ENCODE results near the gene SH2D3C.

The SH2D3C gene

GRCh38 chr9:127755061-127756060 is 23.1 kb downstream of the SH2D3C start:
- H3K36me3 ChIP-seq: no peaks in the 10 kb centered on the region
- TF ChIP-seq, protein P1, sequence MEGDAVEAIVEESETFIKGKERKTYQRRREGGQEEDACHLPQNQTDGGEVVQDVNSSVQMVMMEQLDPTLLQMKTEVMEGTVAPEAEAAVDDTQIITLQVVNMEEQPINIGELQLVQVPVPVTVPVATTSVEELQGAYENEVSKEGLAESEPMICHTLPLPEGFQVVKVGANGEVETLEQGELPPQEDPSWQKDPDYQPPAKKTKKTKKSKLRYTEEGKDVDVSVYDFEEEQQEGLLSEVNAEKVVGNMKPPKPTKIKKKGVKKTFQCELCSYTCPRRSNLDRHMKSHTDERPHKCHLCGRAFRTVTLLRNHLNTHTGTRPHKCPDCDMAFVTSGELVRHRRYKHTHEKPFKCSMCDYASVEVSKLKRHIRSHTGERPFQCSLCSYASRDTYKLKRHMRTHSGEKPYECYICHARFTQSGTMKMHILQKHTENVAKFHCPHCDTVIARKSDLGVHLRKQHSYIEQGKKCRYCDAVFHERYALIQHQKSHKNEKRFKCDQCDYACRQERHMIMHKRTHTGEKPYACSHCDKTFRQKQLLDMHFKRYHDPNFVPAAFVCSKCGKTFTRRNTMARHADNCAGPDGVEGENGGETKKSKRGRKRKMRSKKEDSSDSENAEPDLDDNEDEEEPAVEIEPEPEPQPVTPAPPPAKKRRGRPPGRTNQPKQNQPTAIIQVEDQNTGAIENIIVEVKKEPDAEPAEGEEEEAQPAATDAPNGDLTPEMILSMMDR (IDR thresholded peaks at IDR 0.05): no peak
- H3K27me3 ChIP-seq: peaks cover 0 to 63% of the 10 kb centered on the region in 2 donors
- DNase-seq: no peak
- peaks cover 0 to 15% (median 9%) of the 10 kb centered on the region in 4 donors for H3K4me1 ChIP-seq
- intact Hi-C loops (cut with DNase I; ENCODE audit: low total_unique reads): no loop called here
- no peaks in the 10 kb centered on the region for H3K9me3 ChIP-seq
- H3K4me3 ChIP-seq: no peak overlapping the region
- H3K27ac ChIP-seq: no peak overlapping the region

DNA sequence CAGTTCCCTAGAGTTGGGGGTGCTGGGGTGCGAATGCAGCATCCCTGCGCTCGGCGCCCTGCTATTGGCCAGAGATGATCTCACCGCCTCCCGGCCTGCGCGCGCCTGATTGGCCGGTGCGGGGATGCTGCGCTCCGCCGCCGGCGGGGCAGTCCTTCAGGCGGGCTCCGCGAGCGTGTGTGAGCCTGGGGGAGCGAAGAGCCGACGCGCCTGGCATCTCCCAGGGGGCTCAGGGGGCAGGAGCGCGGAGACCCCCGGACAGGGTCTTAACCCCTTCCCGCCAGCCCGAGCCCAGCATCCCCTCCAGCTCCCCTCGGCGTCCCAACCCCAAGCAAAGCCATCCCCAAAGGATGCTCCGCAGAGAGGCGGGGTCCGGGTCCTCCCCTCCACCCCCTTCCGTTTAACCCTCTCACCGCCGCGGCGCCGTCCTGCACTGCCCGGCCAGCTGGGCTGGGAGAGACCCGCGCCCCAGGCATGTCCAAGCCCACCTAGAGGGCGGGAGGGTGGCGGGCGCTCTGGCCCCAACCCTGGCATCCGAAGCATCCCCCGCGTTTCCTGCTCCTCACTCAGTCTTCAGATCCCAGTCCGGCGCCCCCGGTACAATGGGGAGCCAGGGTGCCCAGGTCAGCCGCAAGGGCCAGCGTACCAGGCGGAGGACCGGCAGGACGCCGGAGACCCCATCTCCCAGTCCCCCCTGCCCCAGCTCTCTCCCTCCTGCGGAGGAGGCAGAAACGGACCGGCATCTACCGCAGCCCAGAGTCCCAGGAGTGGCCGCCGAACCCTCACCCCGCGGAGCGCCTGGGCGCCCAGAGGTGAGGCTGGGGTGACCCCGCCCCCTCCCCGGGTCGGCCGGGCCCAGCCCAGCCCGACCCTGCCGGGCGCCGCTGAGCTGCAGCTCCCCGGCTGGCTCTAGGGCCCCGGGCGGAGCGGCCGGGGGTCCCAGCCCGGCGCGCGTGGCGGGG is 24.1 kb downstream of the SH2D3C start:
- H3K4me1 ChIP-seq: peaks cover 0 to 15% (median 9%) of the 10 kb centered on the region in 4 donors
- intact Hi-C loops (cut with DNase I; ENCODE audit: low total_unique reads): no loop called here
- H3K36me3 ChIP-seq: peaks cover 0 to 3% (median 0%) of the 10 kb centered on the region in 3 donors
- H3K27ac ChIP-seq: no peak overlapping the region
- no peak for DNase-seq
- no peak overlapping the region for H3K4me3 ChIP-seq
- peaks cover 0 to 55% of the 10 kb centered on the region in 2 donors for H3K27me3 ChIP-seq
- no peaks in the 10 kb centered on the region for H3K9me3 ChIP-seq
- TF ChIP-seq, protein P1 (IDR thresholded peaks at IDR 0.05): no peak

DNA sequence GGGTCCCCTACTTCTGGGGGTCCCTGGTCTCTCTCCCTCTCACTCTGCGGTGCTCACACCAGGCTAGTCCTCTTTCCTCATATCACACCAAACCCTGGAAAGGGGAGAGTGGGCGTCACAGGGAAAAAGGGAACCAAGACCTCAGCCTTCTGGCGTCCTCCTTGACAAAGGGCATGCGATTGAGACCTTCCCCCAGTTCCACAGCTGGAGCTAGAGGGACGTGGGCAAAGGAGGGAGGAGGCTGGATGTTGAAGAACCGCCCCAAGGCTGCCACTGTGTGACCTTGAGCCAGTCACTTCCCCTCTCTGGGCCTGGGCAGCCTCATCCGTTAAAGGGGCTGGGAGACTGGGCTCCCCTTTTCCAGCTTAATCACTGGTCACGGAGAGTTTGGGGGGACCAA is 24.8 kb downstream of the SH2D3C start:
- no peak overlapping the region for H3K27ac ChIP-seq
- no peaks in the 10 kb centered on the region for H3K9me3 ChIP-seq
- H3K27me3 ChIP-seq: peaks cover 0 to 53% of the 10 kb centered on the region in 2 donors
- intact Hi-C loops (cut with DNase I; ENCODE audit: low total_unique reads): no loop called here
- TF ChIP-seq, protein P1 (IDR thresholded peaks at IDR 0.05): no peak
- peaks cover 0 to 15% (median 9%) of the 10 kb centered on the region in 4 donors for H3K4me1 ChIP-seq
- H3K36me3 ChIP-seq: peaks cover 0 to 10% (median 7%) of the 10 kb centered on the region in 3 donors
- no peak overlapping the region for H3K4me3 ChIP-seq
- no peak for DNase-seq

- H3K27ac ChIP-seq: no peak overlapping the region
- peaks cover 0 to 53% of the 10 kb centered on the region in 2 donors for H3K27me3 ChIP-seq
- H3K4me1 ChIP-seq: peaks cover 0 to 15% (median 9%) of the 10 kb centered on the region in 4 donors
- H3K4me3 ChIP-seq: no peak overlapping the region
- intact Hi-C loops (cut with DNase I; ENCODE audit: low total_unique reads): no loop called here
- H3K9me3 ChIP-seq: no peaks in the 10 kb centered on the region
- peaks cover 0 to 11% (median 9%) of the 10 kb centered on the region in 3 donors for H3K36me3 ChIP-seq
- DNase-seq: no peak
- TF ChIP-seq, protein P1 (IDR thresholded peaks at IDR 0.05): no peak
These were observed 25.3 kb downstream of the SH2D3C start for GRCh38 chr9:127753148-127753547.
